ENCODE results near the gene SCGN. TPM values are rescaled to one million over a fixed set of nuclear protein-coding genes. Genes with fewer than 3 reads are reported as not detected.

The SCGN gene
- total RNA-seq, 1 donor from 2014 or later, result not detected

GRCh38 chr6:25665455-25665854 lies 13.4 kb downstream of the SCGN start:
- Histone ChIP-seq H3K27me3 (ENCODE audit: control insufficient read depth, insufficient read depth, low read length) (no peaks in the 10 kb centered on the region), H3K4me3 (ENCODE audit: low read depth, low read length) (no peak overlapping the region), H3K36me3 (ENCODE audit: control insufficient read depth, insufficient read depth, low read length) (no peaks in the 10 kb centered on the region)
- TF ChIP-seq CTCF (IDR thresholded peaks at IDR 0.05; ENCODE audit: insufficient read depth, low read length, poor library complexity, severe bottlenecking), result no peak
- DNase-seq (ENCODE audit: low read depth), result no peak

GRCh38 chr6:25669413-25669812 lies 17.4 kb downstream of the SCGN start:
- no peaks in the 10 kb centered on the region for H3K27me3 ChIP-seq (ENCODE audit: control insufficient read depth, insufficient read depth, low read length)
- no peak for TF ChIP-seq CTCF (IDR thresholded peaks at IDR 0.05; ENCODE audit: insufficient read depth, low read length, poor library complexity, severe bottlenecking)
- H3K4me3 ChIP-seq (ENCODE audit: low read depth, low read length), result no peak overlapping the region
- H3K36me3 ChIP-seq (ENCODE audit: control insufficient read depth, insufficient read depth, low read length), result no peaks in the 10 kb centered on the region
- no peak for DNase-seq (ENCODE audit: low read depth)

- TF ChIP-seq CTCF (IDR thresholded peaks at IDR 0.05; ENCODE audit: insufficient read depth, low read length, poor library complexity, severe bottlenecking), result no peak
- Histone ChIP-seq H3K4me3 (ENCODE audit: low read depth, low read length) (no peak overlapping the region), H3K27me3 (ENCODE audit: control insufficient read depth, insufficient read depth, low read length) (no peaks in the 10 kb centered on the region), H3K36me3 (ENCODE audit: control insufficient read depth, insufficient read depth, low read length) (no peaks in the 10 kb centered on the region)
- DNase-seq (ENCODE audit: low read depth), result no peak
These were observed 18.2 kb downstream of the SCGN start for GRCh38 chr6:25670208-25670607.

- no peak for DNase-seq (ENCODE audit: low read depth)
- H3K4me3 ChIP-seq (ENCODE audit: low read depth, low read length), result no peak overlapping the region
- no peaks in the 10 kb centered on the region for H3K36me3 ChIP-seq (ENCODE audit: control insufficient read depth, insufficient read depth, low read length)
- no peak for TF ChIP-seq CTCF (IDR thresholded peaks at IDR 0.05; ENCODE audit: insufficient read depth, low read length, poor library complexity, severe bottlenecking)
- H3K27me3 ChIP-seq (ENCODE audit: control insufficient read depth, insufficient read depth, low read length), result no peaks in the 10 kb centered on the region
These were observed 18.9 kb downstream of the SCGN start for GRCh38 chr6:25670793-25671513.

GRCh38 chr6:25671652-25672051 lies 19.6 kb downstream of the SCGN start:
- no peak for TF ChIP-seq CTCF (IDR thresholded peaks at IDR 0.05; ENCODE audit: insufficient read depth, low read length, poor library complexity, severe bottlenecking)

GRCh38 chr6:25675167-25675566 lies 23.2 kb downstream of the SCGN start:
- DNase-seq (ENCODE audit: low read depth), result no peak
- TF ChIP-seq CTCF (IDR thresholded peaks at IDR 0.05; ENCODE audit: insufficient read depth, low read length, poor library complexity, severe bottlenecking), result no peak
- no peaks in the 10 kb centered on the region for H3K27me3 ChIP-seq (ENCODE audit: control insufficient read depth, insufficient read depth, low read length)
- H3K4me3 ChIP-seq (ENCODE audit: low read depth, low read length), result no peak overlapping the region
- no peaks in the 10 kb centered on the region for H3K36me3 ChIP-seq (ENCODE audit: control insufficient read depth, insufficient read depth, low read length)

More at GRCh38 chr6:25671652-25672051, 19.6 kb downstream of the SCGN start:
- Histone ChIP-seq H3K27me3 (ENCODE audit: control insufficient read depth, insufficient read depth, low read length) (no peaks in the 10 kb centered on the region), H3K36me3 (ENCODE audit: control insufficient read depth, insufficient read depth, low read length) (no peaks in the 10 kb centered on the region), H3K4me3 (ENCODE audit: low read depth, low read length) (no peak overlapping the region)
- no peak for DNase-seq (ENCODE audit: low read depth)

All from kidney epithelial cell (primary cell).